A549 (cell line): ENCODE measurements around the gene C19orf67.

Experiments
- CTCF ChIP-seq: fragments of >200 bp; sonication (Bioruptor Twin); formaldehyde crosslinking; IDR thresholded peaks from 3 replicates; pipeline ENCODE4 v1.5.1; 2016
- E2F6 ChIP-seq: IDR thresholded peaks from 2 replicates; pipeline ENCODE4 v1.6.1; 2012; ENCODE audit warnings: low read depth, borderline replicate concordance
- EHF ChIP-seq: fragments of 250-450 bp; sonication (Bioruptor Pico); IDR thresholded peaks from 2 replicates; pipeline ENCODE4 v1.5.0; 2020; ENCODE audit warnings: mild to moderate bottlenecking
- EP300 ChIP-seq, 2 experiments: fragments of >200 bp; sonication (Bioruptor Twin); formaldehyde crosslinking; IDR thresholded peaks; 2 replicates in 1 of 2; 3 replicates in 1 of 2; pipeline ENCODE4 v1.6.1; 2016 to 2017
- PHF8 ChIP-seq: fragments of 200-600 bp; sonication (generic); IDR thresholded peaks from 2 replicates; pipeline ENCODE4 v1.6.1; 2016; ENCODE audit warnings: low read depth, mild to moderate bottlenecking, antibody characterized with exemption, moderate library complexity, borderline replicate concordance
- POLR2A ChIP-seq: IDR thresholded peaks from 2 replicates; pipeline ENCODE4 v1.6.1; 2012; ENCODE audit warnings: mild to moderate bottlenecking, low read length
- REST ChIP-seq: fragments of 200-600 bp; sonication (generic); IDR thresholded peaks from 2 replicates; pipeline ENCODE4 v1.6.1; 2016; ENCODE audit warnings: antibody characterized with exemption, mild to moderate bottlenecking, moderate library complexity
- ZNF302 ChIP-seq: fragments of 250-450 bp; sonication (Bioruptor Pico); IDR thresholded peaks from 2 replicates; pipeline ENCODE4 v1.9.0; 2021; ENCODE audit warnings: inconsistent platforms, mild to moderate bottlenecking, moderate library complexity
- TF ChIP-seq, protein P1 (sequence below): fragments of >200 bp; sonication (Bioruptor Twin); formaldehyde crosslinking; IDR thresholded peaks from 2 replicates; pipeline ENCODE4 v1.6.1; 2016
- TF ChIP-seq, protein P2 (sequence below): IDR thresholded peaks from 2 replicates; pipeline ENCODE4 v1.6.1; 2012

DNA sequence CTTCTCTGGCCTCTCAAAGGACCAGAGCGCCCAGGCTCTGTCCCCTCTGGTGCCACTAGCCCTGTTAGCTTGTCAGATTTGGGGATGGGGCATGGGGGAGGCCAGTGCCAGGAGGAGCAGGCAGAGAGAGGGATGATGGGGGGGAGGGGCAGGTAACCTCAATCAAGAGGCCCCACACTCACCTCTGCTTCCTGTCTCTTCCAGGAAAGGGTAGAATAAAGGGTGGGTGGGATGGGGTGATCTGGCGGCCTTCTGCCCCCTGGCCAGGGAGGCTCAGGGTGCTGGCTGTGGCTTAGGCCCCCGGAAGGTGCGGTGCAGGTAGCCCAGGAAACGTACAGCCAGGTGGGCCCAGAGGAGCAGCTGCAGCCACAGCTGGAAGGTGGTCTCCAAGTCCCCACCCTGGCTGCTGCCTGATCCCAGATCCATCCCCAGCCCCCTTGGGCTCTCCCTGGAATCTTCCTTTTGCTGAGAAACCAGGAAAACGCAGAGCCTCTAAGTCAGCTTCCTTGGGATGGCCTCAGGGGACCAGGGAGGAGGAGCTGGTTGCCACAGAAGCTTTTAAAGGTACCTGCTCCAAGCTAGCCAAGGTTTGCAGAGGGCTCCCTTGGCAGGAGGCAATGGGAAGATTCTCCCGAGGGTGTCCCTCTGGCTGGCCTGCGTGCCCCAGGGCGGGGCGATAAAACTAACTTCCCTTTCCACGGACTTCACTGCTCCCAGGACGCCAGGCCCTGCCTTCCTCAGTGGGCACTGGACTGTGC, 26.6 kb upstream of the C19orf67 start:
- TF ChIP-seq REST (no peak), CTCF (no peak), EP300 (IDR thresholded peaks at IDR 0.05) (no peak), POLR2A (no peak), PHF8 (no peak), E2F6 (no peak), EHF (CRISPR knock-in tag) (no peak), ZNF302 (CRISPR knock-in tag) (no peak)
- TF ChIP-seq, protein P1, sequence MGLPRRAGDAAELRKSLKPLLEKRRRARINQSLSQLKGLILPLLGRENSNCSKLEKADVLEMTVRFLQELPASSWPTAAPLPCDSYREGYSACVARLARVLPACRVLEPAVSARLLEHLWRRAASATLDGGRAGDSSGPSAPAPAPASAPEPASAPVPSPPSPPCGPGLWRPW = no peak
- TF ChIP-seq, protein P2, sequence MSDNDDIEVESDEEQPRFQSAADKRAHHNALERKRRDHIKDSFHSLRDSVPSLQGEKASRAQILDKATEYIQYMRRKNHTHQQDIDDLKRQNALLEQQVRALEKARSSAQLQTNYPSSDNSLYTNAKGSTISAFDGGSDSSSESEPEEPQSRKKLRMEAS = no peak
